GM06990 (cell line): ENCODE data around the gene RPL22.
"Not testable (repeated sequence)": the region's sequence is repeated elsewhere in the genome, so short reads cannot be mapped to it uniquely, and the experiment has no call there.

Experiments
- DNase-seq: peaks from one replicate; pipeline ENCODE4 v3.0.0-alpha.2; 2011; ENCODE audit not compliant: insufficient read length; ENCODE audit errors: extremely low read depth
- H3K27me3 ChIP-seq: replicated peaks from 2 replicates; pipeline ENCODE4 v1.6.0; 2011; ENCODE audit warnings: low read length; ENCODE audit not compliant: control insufficient read depth, insufficient read depth
- H3K36me3 ChIP-seq: 2 replicates; pipeline ENCODE4 v1.5.1; 2011; ENCODE audit warnings: low read length; ENCODE audit not compliant: control insufficient read depth, insufficient read depth
- H3K4me3 ChIP-seq: replicated peaks from 2 replicates; pipeline ENCODE4 v1.5.1; 2011; ENCODE audit warnings: low read depth, mild to moderate bottlenecking, control low read depth, low read length
- TF ChIP-seq, protein P1 (sequence below): IDR thresholded peaks from 2 replicates; pipeline ENCODE4 v1.5.1; 2011; ENCODE audit warnings: low read length, control low read depth, mild to moderate bottlenecking, inconsistent platforms; ENCODE audit not compliant: insufficient read depth, poor library complexity, severe bottlenecking

Gene RPL22

DNA sequence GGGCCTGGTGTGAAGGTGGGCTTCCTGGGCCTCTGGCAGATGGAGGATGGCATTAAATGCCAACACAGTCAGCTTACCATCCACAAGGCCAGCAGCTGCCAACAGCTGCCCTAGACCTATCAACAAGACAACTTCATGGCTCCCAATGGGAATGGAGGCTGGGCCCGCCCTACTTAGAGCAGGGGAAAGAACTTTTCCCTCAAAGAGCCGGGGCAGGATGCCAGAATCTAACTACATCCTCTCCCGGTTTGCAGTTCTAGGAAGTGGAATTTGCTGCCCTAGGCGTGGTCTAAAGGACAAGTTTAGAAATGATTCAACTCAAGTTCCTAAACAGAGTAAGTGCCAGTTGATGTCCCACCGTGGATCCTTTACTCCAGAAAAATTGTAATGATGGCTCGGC lies 23.2 kb upstream of the RPL22 start:
- TF ChIP-seq, protein P1, sequence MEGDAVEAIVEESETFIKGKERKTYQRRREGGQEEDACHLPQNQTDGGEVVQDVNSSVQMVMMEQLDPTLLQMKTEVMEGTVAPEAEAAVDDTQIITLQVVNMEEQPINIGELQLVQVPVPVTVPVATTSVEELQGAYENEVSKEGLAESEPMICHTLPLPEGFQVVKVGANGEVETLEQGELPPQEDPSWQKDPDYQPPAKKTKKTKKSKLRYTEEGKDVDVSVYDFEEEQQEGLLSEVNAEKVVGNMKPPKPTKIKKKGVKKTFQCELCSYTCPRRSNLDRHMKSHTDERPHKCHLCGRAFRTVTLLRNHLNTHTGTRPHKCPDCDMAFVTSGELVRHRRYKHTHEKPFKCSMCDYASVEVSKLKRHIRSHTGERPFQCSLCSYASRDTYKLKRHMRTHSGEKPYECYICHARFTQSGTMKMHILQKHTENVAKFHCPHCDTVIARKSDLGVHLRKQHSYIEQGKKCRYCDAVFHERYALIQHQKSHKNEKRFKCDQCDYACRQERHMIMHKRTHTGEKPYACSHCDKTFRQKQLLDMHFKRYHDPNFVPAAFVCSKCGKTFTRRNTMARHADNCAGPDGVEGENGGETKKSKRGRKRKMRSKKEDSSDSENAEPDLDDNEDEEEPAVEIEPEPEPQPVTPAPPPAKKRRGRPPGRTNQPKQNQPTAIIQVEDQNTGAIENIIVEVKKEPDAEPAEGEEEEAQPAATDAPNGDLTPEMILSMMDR: no peak
- Histone ChIP-seq H3K4me3 (no peak overlapping the region), H3K27me3 (no peaks in the 10 kb centered on the region), H3K36me3 (peaks cover 31% of the 10 kb centered on the region)
- no peak for DNase-seq

DNA sequence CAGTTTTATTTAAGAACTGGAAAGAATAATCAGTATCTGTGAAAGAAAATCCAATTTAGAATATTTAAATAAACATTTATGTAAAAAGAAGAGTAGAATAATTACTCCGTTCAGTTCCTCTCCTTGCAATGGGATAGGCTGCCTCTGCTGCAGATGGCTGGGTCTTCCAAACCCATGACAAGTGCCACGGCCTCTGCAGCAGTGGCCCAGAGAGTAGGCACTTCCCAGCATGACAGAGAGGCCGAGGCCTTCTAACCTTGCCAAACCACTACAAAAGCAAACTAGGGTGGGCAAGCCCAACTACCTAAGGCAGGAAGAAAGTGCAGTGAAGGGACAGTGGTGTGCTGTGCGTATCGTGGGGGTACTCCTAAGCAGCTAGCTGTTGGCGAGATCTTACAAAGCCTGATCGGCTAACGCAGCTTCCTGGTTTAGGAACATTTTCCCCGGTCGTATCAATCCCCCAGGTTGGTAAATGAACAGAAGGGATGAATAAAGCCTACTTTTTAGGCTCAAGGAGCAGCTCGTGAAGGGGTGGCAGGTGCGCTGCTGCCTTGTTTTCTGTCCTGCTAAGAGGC lies 21.9 kb upstream of the RPL22 start:
- TF ChIP-seq, protein P1: no peak
- H3K4me3 ChIP-seq: no peak overlapping the region
- no peaks in the 10 kb centered on the region for H3K27me3 ChIP-seq
- H3K36me3 ChIP-seq: peaks cover 27% of the 10 kb centered on the region
- DNase-seq: no peak

DNA sequence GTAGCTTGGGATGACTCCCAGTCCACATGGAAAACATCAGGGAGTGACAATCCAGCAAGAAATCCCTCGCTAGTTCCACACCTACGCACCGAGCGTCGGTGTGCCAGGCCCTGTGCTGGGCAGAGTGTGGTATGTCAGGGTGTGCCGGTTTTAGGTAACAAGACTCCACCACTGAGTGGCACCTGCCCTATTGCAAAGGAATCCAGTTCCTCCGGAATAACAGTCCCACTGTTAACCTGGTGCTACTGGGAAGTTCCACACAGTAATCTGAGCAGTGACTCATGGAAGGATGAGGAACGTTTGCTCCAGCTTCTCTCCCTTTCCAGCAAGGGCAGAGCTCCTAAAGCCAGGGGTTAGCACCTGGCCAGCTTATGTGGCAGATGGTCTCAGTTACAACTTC lies 20.8 kb upstream of the RPL22 start:
- H3K27me3 ChIP-seq: no peaks in the 10 kb centered on the region
- DNase-seq: no peak
- H3K4me3 ChIP-seq: no peak overlapping the region
- H3K36me3 ChIP-seq: peaks cover 22% of the 10 kb centered on the region
- TF ChIP-seq, protein P1: no peak

DNA sequence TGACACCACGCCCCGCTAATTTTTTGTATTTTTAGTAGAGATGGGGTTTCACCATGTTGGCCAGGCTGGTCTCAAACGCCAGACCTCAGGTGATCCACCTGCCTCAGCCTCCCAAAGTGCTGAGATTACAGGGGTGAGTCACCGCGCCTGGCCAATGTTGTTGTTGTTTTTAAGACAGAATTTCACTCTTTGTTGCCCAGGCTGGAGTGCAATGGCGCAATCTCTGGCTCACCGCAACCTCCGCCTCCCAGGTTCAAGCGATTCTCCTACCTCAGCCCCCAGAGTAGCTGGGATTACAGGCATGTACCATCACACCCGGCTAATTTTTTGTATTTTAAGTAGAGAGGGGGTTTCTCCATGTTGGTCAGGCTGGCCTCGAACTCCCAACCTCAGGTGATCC lies 20.2 kb upstream of the RPL22 start:
- not testable (repeated sequence) for H3K27me3 ChIP-seq, H3K4me3 ChIP-seq, DNase-seq
- peaks cover 18% of the 10 kb centered on the region for H3K36me3 ChIP-seq

DNA sequence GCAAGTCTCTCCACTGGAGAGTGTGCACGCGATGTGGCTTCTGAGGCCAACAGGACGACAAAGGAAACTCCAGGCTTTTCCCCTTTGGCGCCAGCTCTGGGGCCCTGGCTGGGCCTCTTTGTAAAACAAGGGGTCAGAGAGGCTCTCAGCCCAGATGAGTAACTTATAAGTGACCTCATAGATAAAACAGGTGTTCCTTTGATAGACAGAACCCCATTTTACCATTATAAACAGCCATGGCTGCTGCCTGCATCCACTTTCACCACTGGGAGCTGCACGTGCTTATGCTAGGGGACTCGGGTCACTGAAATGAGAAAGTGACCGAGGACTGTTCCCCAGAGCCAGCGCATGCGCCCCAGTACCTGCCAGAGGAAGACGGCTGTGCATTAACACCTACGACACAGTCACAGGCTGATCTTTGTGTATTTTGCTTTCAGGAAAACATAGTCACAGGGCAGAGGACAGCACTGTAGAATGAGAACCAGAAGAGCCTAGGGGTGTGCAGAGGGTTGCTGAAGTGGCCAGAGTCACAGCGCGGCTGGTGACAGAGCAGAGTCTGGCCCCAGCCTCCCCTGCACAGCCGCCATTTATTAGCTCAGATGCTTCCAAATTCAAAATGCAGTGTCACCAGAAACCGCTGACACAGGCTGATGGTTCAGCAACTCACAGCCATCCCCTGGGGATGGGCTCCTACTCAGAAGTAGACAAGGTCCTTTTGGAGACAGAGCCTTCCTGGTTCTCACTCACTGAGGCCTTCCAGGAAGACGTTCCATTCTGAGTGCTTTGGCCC lies 19.2 kb upstream of the RPL22 start:
- TF ChIP-seq, protein P1: no peak
- H3K36me3 ChIP-seq: peaks cover 14% of the 10 kb centered on the region
- H3K27me3 ChIP-seq: no peaks in the 10 kb centered on the region
- H3K4me3 ChIP-seq: no peak overlapping the region
- no peak for DNase-seq

DNA sequence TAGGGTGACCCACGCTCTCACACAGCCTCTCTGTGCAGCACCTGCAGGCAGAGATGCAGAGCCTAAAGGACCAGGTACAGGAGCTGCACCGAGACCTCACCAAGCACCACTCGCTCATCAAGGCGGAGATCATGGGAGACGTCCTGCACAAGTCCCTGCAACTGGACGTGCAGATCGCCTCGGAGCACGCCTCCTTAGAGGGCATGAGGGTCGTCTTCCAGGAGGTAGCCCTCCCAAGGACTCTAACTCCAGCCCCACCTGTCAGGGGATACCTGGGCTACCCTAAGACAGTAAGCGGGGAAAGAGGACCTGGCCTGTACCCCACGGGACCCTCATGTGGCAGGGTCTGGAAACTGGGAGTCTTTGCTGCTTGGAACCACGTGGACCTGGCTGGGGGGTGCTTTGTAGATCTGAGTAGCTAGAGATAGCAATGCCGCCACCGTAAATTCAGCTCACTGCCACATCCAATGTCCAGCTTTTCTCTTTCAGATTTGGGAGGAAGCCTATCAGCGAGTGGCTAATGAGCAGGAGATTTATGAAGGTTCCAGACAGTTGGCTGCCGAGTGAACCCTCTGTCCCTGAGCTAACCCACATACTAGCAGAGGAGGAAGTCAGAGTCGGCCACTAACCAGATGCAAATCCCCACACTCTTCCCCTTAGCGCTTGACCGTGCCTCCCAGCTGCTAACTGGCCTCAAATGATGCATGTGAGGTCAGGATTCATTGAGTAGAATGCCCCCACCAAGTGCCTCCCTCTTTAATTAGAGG lies 13.0 kb upstream of the RPL22 start:
- H3K27me3 ChIP-seq: no peaks in the 10 kb centered on the region
- peaks cover 7% of the 10 kb centered on the region for H3K36me3 ChIP-seq
- no peak for DNase-seq
- no peak overlapping the region for H3K4me3 ChIP-seq
- TF ChIP-seq, protein P1: no peak
